IMR-90 (cell line): ENCODE results near the gene DZIP1L. TPM values are rescaled to one million over a fixed set of nuclear protein-coding genes. Genes with fewer than 3 reads are reported as not detected.

Experiments
- ATAC-seq: fragments of 200-7000 bp; cut with Tn5 transposase; 2 replicates; pipeline ENCODE4 v1.9.1; 2020; ENCODE audit warnings: low read depth, mild to moderate bottlenecking, moderate library complexity
- BruUV-seq: library from RNA; stranded (reverse); fragments of 400-500 nt; replicated peaks from 2 replicates; lab custom pipeline; 2021; lab: Mats Ljungman, UMichigan
- CTCF ChIA-PET: fragments of 300-600 bp; formaldehyde crosslinking; extraction: SDS; loops from one replicate; lab custom pipeline; 2021; ENCODE audit warnings: antibody characterized with exemption; lab: Yijun Ruan, JAX
- POLR2A ChIA-PET: fragments of 300-600 bp; sonication (Branson Sonifier 250); formaldehyde crosslinking; loops from one replicate; lab custom pipeline; 2022; ENCODE audit warnings: antibody characterized with exemption; ENCODE audit not compliant: unreplicated experiment; lab: Charles Lee
- DNase-seq: peaks from one replicate; pipeline ENCODE4 v3.0.0; 2013
- H2AFZ ChIP-seq: replicated peaks from 2 replicates; pipeline ENCODE3; 2013; ENCODE audit warnings: low read length, mild to moderate bottlenecking; ENCODE audit not compliant: poor library complexity
- H2AK5ac ChIP-seq: 2 replicates; pipeline ENCODE4 v1.6.1; 2013; ENCODE audit warnings: low read depth, low read length, inconsistent platforms
- H2AK9ac ChIP-seq: replicated peaks from 2 replicates; pipeline ENCODE3; 2013; ENCODE audit warnings: mild to moderate bottlenecking, low read depth, low read length, moderate library complexity; ENCODE audit not compliant: poor library complexity
- H2BK120ac ChIP-seq: 2 replicates; pipeline ENCODE4 v1.6.1; 2013; ENCODE audit warnings: low read depth, low read length, inconsistent platforms
- H2BK15ac ChIP-seq: 3 replicates; pipeline ENCODE4 v1.6.1; 2013; ENCODE audit warnings: low read depth, low read length, inconsistent platforms
- H2BK20ac ChIP-seq: 2 replicates; pipeline ENCODE4 v1.6.1; 2013; ENCODE audit warnings: low read depth, mild to moderate bottlenecking, inconsistent platforms, low read length, moderate library complexity
- H2BK5ac ChIP-seq: 2 replicates; pipeline ENCODE4 v1.6.1; 2013; ENCODE audit warnings: mild to moderate bottlenecking, low read depth, low read length, inconsistent platforms; ENCODE audit not compliant: poor library complexity, severe bottlenecking
- H3K14ac ChIP-seq: replicated peaks from 2 replicates; pipeline ENCODE4 v1.6.1; 2013; ENCODE audit warnings: low read depth, low read length, inconsistent platforms
- H3K18ac ChIP-seq: 2 replicates; pipeline ENCODE4 v1.6.1; 2013; ENCODE audit warnings: low read depth, low read length, control low read depth
- H3K23ac ChIP-seq: 2 replicates; pipeline ENCODE4 v1.6.1; 2013; ENCODE audit warnings: low read depth, low read length, inconsistent platforms
- H3K27ac ChIP-seq: 2 replicates; pipeline ENCODE4 v1.5.1; 2013; ENCODE audit warnings: mild to moderate bottlenecking, control low read depth, low read length; ENCODE audit not compliant: insufficient read depth
- H3K27me3 ChIP-seq: 2 replicates; pipeline ENCODE4 v1.6.1; 2013; ENCODE audit warnings: low read length; ENCODE audit not compliant: control insufficient read depth, insufficient read depth
- H3K36me3 ChIP-seq: 2 replicates; pipeline ENCODE4 v1.6.1; 2013; ENCODE audit warnings: low read length, mixed read lengths; ENCODE audit not compliant: control insufficient read depth, insufficient read depth
- H3K4ac ChIP-seq: 2 replicates; pipeline ENCODE4 v1.6.1; 2013; ENCODE audit warnings: low read depth, low read length, inconsistent platforms
- H3K4me1 ChIP-seq: 2 replicates; pipeline ENCODE4 v1.6.1; 2013; ENCODE audit warnings: low read length, mixed read lengths; ENCODE audit not compliant: control insufficient read depth, insufficient read depth
- H3K4me2 ChIP-seq: 2 replicates; pipeline ENCODE4 v1.6.1; 2013; ENCODE audit warnings: low read depth, mild to moderate bottlenecking, control low read depth, low read length, moderate library complexity
- H3K4me3 ChIP-seq: 2 replicates; pipeline ENCODE4 v1.5.1; 2013; ENCODE audit warnings: low read depth, mild to moderate bottlenecking, control low read depth, low read length, moderate library complexity; ENCODE audit not compliant: insufficient read depth
- H3K56ac ChIP-seq: 2 replicates; pipeline ENCODE4 v1.6.1; 2013; ENCODE audit warnings: low read length, inconsistent platforms; ENCODE audit not compliant: insufficient read depth; ENCODE audit errors: extremely low read depth
- H3K79me1 ChIP-seq, 2 experiments: 2 replicates each; pipeline ENCODE4 v1.6.1; 2013; ENCODE audit warnings: low read length in 2 of 2, inconsistent platforms in 1 of 2, low read depth in 1 of 2
- H3K9ac ChIP-seq: 2 replicates; pipeline ENCODE4 v1.6.1; 2013; ENCODE audit warnings: low read depth, low read length, control low read depth
- H3K9me1 ChIP-seq: 2 replicates; pipeline ENCODE4 v1.6.1; 2013; ENCODE audit warnings: low read length, inconsistent platforms; ENCODE audit not compliant: insufficient read depth
- H3K9me3 ChIP-seq: 2 replicates; pipeline ENCODE4 v1.6.1; 2013; ENCODE audit warnings: low read length; ENCODE audit not compliant: control insufficient read depth, insufficient read depth
- H4K20me1 ChIP-seq: 2 replicates; pipeline ENCODE4 v1.6.1; 2013; ENCODE audit warnings: low read length, inconsistent platforms; ENCODE audit not compliant: insufficient read depth
- H4K5ac ChIP-seq: 2 replicates; pipeline ENCODE4 v1.6.1; 2013; ENCODE audit warnings: mild to moderate bottlenecking, low read depth, low read length, control low read depth
- H4K8ac ChIP-seq, 2 experiments: 2 replicates each; pipeline ENCODE4 v1.6.1; 2013; ENCODE audit warnings: low read depth in 2 of 2, low read length in 2 of 2, control low read depth in 1 of 2, inconsistent platforms in 1 of 2
- H4K91ac ChIP-seq: 2 replicates; pipeline ENCODE4 v1.6.1; 2013; ENCODE audit warnings: low read depth, low read length, inconsistent platforms; ENCODE audit not compliant: insufficient read depth
- MAFK ChIP-seq: IDR thresholded peaks from 2 replicates; pipeline ENCODE4 v1.6.1; 2012; ENCODE audit warnings: low read depth, low read length, improper control_type of control experiment
- WGBS, 2 experiments: methylation state at CpG; one replicate each; pipeline versions ENCODE4 v1.1.5 to v1.1.7; 2013; ENCODE audit warnings: missing lambda C conversion rate in 2 of 2; ENCODE audit not compliant: insufficient read length in 1 of 2; ENCODE audit errors: extremely low coverage in 2 of 2; 5-methylcytosine and 5-hydroxymethylcytosine counted together
- dilution Hi-C: fragments of 300-500 bp; cut with HindIII; formaldehyde crosslinking; loops from one replicate; pipeline ENCODE4 v1.14.3; 2018; ENCODE audit warnings: low sequenced_read_pairs; ENCODE audit not compliant: unreplicated experiment
- in situ Hi-C: fragments of 300-500 bp; cut with MboI; formaldehyde crosslinking; loops from 3 replicates; pipeline ENCODE4 v1.14.3; 2019; ENCODE audit warnings: low sequenced_read_pairs, inconsistent platforms, mixed read lengths
- intact Hi-C: fragments of 100-400 bp; cut with micrococcal nuclease; formaldehyde crosslinking; loops from 2 replicates; pipeline ENCODE4 v1.10.0; 2022
- polyA plus RNA-seq, 3 experiments: library from polyadenylated mRNA; depleted of rRNA; stranded (reverse); fragments of >200 nt; gene quantifications; 2 replicates each; pipeline ENCODE4 v1.2.3, GENCODE V29; 2012; ENCODE audit warnings: low replicate concordance in 1 of 3
- total RNA-seq: library from RNA; depleted of rRNA; stranded (reverse); fragments of >200 nt; gene quantifications from 2 replicates; pipeline ENCODE4 v1.2.3, GENCODE V29; 2012
- TF ChIP-seq, protein P1 (sequence below): conservative IDR thresholded peaks from 2 replicates; pipeline ENCODE4 v1.5.1; 2012; ENCODE audit warnings: mild to moderate bottlenecking, low read depth, low read length, improper control_type of control experiment

Gene DZIP1L
- total and polyA plus RNA-seq, 2 of the 4 experiments (the other 2 are of a cell fraction): 12.9 to 14.7 TPM

DNA sequence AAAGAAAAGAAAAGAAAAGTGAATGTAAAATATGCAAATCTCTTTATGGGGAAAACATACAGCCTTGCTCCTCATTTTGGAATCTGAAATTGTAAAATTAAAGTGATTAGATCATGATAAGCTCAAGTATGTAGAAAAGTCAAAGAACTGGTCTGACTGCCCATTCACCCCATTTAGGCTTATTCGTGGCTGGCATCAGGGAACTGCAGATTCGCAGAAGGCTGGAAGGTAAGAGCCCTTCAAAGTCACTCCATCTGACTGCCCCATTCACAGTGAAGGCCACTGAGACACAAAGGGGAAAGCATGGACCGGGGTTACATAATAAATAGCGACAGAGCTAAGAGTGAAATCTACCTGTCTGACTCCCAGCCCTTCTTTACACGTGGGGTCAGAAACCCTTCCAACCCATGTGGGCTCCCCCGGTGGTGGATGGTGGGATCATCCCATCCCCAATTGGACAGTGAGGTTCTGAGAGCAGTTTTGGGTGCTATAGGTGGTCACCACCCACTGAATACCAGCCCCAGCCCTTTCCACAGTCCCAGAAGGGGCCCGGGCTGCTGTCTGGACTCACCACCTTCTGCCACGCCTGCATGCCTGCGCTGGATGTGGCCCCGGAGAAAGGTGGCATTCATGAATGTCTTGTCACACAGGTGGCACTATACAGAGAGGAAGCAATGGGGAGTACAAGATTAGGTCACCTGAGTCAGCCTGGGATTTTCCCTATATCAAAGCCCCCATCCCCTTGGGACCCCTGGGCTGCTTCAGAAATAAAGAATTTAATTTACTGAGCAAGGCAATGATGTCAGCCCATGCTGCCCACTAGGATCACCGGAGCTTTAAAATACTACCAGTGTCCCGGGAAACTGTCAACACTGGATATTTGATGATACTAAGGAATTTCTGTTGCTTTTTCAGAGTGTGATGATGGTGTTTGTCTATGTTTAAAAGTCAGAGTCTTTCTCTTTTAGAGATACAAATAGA, 17.9 kb downstream of the DZIP1L start:
- 100% methylated on average over 1 of the region's 12 CpGs; no CpG with 5 or more reads in 1 of the 2 experiments for WGBS, 2 experiments
- Histone ChIP-seq H3K9me1 (no peaks in the 10 kb centered on the region), H2BK15ac (no peak overlapping the region), H2AK9ac (no peak overlapping the region), H3K4me2 (no peak overlapping the region), H3K79me1 (peaks cover 23 to 50% of the 10 kb centered on the region in 2 experiments), H4K5ac (no peak overlapping the region), H2BK5ac (no peak overlapping the region), H2AFZ (no peak overlapping the region), H3K4me1 (peaks cover 1% of the 10 kb centered on the region), H3K56ac (no peak overlapping the region), H3K9ac (no peak overlapping the region), H3K4me3 (no peak overlapping the region), H4K20me1 (no peaks in the 10 kb centered on the region), H4K91ac (no peak overlapping the region), H4K8ac (no peak overlapping the region), H3K27ac (no peak overlapping the region), H2BK20ac (no peak overlapping the region), H2BK120ac (no peak overlapping the region), H3K27me3 (no peaks in the 10 kb centered on the region), H3K4ac (no peak overlapping the region), H3K9me3 (peaks cover 2% of the 10 kb centered on the region; the same call in 1 of the 2 replicates), H3K36me3 (peaks cover 44% of the 10 kb centered on the region), H2AK5ac (no peak overlapping the region), H3K14ac (no peak overlapping the region), H3K23ac (no peak overlapping the region), H3K18ac (no peak overlapping the region)
- dilution Hi-C loops: no loop called here
- in situ Hi-C loops: no loop called here
- no peak for TF ChIP-seq MAFK
- TF ChIP-seq, protein P1, sequence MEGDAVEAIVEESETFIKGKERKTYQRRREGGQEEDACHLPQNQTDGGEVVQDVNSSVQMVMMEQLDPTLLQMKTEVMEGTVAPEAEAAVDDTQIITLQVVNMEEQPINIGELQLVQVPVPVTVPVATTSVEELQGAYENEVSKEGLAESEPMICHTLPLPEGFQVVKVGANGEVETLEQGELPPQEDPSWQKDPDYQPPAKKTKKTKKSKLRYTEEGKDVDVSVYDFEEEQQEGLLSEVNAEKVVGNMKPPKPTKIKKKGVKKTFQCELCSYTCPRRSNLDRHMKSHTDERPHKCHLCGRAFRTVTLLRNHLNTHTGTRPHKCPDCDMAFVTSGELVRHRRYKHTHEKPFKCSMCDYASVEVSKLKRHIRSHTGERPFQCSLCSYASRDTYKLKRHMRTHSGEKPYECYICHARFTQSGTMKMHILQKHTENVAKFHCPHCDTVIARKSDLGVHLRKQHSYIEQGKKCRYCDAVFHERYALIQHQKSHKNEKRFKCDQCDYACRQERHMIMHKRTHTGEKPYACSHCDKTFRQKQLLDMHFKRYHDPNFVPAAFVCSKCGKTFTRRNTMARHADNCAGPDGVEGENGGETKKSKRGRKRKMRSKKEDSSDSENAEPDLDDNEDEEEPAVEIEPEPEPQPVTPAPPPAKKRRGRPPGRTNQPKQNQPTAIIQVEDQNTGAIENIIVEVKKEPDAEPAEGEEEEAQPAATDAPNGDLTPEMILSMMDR: peak; percentile 21; the same call in 1 of the 2 replicates
- DNase-seq (no peak), ATAC-seq (no peak)
- ChIA-PET CTCF (interaction anchor here (0.7 kb wide), 1 partner anchor 8 kb away, joined by 4 read pairs; no protein-coding TSS in a partner anchor), POLR2A (no interaction called here)
- no TSS peak for BruUV-seq
- intact Hi-C loops: no loop called here
